HG03571 (cell line): Measurements from ENCODE around the gene ZBTB9.
"Not testable (repeated sequence)": the region's sequence is repeated elsewhere in the genome, so short reads cannot be mapped to it uniquely, and the experiment has no call there.

Experiments
- ATAC-seq: cut with Tn5 transposase; IDR thresholded peaks from one replicate; pipeline ENCODE4 v1.9.1; 2021; ENCODE audit not compliant: unreplicated experiment

The ZBTB9 gene

DNA sequence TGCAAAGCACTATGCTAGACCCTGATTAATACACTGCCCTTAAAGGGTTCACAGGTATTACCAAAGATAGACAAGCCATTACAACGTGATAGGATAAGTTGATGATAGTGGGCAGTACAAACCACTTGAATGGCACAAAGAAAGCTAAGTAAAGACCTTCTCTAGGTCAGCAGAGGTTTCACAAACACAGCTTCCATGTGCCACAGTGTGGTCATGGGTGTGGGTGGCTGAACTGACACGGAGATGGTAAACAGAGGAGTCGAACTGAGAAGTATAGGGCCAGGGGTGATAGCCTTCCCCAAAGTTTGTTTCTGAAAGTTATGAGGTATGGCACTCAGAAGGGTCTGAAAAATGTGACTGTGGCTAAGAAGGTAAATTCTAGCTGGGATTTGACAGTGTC is 4.3 kb downstream of the ZBTB9 start:
- ATAC-seq: no peak

DNA sequence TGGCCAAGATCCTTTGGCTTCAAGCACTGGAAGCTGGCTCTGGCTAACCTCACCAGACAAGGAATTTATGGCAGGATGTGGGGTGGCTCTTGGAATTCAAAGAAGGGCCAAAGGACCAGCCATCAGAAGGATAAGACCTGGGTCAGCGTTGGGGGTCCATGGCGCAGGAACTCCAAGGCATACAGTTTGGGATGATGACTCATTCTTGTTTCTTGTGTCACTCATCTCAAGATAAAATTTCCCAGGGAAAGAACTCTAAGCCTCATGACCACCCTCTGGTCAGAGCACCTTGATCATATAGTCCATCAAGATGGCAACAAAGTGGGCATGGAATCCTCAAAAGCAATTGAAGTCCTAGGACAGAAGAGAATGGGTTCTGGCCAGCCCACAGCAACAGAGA is 4.8 kb downstream of the ZBTB9 start:
- ATAC-seq: no peak

DNA sequence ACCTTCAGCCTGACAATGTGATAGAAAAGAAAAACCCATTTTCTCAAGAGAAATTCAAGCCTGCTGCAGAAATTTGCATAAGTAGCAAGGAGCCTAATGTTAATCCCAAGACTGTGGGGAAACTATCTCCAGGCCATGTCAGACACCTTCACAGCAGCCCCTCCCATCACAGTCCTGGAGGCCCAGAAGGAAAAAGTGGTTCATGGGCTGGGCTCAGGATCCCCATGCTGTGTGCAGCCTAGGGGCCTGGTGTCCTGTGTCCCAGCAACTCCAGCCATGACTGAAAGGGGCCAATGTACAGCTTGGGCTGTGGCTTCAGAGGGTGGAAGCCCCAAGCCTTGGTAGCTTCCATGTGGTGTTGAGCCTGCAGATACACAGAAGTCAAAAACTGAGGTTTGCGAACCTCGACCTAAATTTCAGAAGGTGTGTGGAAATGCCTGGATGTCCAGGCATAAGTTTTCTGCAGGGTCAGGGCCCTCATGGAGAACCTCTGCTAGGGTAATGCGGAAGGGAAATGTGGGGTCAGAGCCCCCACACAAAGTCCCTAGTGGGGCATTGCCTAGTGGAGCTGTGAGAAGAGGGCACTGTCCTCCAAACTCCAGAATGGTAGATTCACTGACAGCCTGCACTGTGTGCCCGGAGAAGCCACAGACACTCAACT is 11.8 kb downstream of the ZBTB9 start:
- ATAC-seq: no peak

DNA sequence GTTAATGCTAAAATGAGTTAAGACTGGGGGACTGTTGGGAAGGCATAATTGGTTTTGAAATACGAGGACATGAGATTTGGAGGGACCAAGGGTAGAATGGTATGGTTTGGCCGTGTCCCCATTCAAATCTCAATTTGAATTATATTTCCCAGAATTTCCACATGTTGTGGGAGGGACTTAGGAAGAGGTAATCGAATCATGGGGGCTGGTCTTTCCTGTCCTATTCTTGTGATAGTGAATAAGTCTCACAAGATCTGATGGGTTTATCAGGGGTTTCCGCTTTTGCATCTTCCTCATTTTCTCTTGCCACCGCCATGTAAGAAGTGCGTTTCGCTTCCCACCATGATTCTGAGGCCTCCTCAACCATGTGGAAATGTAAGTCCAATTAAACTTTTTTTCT is 12.7 kb downstream of the ZBTB9 start:
- no peak for ATAC-seq

DNA sequence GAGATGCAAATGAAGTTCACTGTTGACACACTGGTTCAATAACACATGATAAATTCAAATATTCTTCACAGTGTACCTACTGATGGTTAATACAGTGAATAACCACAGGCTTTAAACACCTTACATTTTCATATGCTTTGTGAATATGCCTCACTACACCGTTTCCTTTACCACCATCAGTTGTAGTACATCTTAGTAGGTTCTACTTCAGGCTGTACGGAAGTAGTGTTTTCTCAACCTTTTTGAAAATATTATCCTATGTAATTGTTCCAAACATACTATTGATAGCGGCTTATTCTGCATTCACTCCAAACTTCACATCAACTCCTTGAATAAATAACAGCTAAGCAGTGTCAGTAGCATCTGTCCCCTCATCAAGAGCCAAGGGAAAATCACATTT is 15.3 kb downstream of the ZBTB9 start:
- no peak for ATAC-seq

DNA sequence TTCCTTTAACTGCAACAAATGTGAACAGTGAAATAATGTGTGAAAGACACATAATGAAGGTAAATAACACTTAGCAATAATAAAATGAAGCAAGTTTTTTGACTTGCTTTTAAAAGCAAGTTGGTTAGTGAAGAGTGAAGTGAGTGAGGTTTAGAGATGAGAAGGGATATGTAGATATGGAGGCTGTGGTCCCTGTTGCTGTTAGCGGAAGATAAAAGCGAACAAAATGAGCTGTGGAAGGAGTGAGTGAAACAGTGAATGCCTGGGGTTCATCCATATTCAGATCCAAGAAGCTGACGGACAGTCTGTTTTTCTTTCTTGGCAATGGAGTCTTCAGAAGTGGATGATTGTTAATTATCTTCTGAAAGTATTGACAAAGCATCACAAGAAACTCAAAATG is 23.5 kb downstream of the ZBTB9 start:
- ATAC-seq: no peak

DNA sequence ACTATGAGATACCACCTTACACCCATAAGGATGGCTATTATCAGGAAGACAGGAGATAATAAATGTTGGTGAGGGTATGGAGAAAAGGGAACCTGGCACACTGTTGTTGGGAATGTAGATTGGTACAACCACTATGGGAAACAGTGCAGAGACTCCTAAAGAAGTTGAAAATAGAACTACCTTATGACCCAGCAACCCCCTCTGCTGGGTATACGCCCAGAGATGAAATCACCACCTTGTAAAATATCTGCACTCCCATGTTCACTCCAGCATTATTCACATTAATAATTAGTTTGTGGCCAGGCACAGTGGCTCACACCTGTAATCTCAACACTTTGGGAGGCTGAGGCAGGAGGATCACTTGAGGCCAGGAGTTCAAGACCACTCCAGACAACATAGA is 26.8 kb downstream of the ZBTB9 start:
- no peak for ATAC-seq

DNA sequence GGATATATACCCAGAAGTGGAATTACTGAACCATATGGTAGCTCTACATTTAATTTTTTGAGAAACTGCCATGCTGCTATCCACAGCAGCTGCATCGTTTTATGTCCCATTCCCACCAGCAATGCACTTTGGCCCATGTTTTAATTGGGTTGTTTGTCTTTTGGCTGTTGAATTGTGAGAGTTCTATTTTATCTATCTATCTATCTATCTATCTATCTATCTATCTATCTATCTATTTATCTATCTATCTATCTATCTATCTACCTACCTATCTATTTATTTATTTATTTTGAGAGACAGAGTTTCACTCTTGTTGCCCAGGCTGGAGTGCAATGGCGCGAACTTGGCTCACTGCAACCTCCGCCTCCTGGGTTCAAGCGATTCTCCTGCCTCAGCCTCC is 28.2 kb downstream of the ZBTB9 start:
- ATAC-seq: not testable (repeated sequence)

DNA sequence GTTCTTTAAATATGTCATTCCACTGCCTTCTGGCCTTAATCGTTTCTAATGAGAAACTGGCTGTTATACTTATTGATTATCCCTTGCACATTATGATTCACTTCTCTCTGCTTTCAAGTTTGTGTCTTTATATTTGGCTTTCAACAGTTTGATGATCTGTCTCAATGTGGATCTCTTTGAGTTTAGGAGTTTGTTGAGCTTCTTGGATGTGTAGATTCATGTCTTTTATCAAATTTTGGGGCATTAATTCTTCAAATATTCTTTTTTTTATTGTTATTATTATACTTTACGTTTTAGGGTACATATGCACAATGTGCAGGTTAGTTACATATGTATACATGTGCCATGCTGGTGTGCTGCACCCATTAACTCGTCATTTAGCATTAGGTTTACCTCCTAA is 29.3 kb downstream of the ZBTB9 start:
- ATAC-seq: no peak

DNA sequence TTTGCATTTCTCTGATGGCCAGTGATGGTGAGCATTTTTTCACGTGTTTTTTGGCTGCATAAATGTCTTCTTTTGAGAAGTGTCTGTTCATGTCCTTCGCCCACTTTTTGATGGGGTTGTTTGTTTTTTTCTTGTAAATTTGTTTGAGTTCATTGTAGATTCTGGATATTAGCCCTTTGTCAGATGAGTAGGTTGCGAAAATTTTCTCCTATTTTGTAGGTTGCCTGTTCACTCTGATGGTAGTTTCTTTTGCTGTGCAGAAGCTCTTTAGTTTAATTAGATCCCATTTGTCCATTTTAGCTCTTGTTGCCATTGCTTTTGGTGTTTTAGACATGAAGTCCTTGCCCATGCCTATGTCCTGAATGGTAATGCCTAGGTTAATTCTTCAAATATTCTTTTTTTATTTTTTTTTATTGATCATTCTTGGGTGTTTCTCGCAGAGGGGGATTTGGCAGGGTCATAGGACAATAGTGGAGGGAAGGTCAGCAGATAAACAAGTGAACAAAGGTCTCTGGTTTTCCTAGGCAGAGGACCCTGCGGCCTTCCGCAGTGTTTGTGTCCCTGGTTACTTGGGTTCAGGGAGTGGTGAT is 30.4 kb downstream of the ZBTB9 start:
- ATAC-seq: not testable (repeated sequence)

DNA sequence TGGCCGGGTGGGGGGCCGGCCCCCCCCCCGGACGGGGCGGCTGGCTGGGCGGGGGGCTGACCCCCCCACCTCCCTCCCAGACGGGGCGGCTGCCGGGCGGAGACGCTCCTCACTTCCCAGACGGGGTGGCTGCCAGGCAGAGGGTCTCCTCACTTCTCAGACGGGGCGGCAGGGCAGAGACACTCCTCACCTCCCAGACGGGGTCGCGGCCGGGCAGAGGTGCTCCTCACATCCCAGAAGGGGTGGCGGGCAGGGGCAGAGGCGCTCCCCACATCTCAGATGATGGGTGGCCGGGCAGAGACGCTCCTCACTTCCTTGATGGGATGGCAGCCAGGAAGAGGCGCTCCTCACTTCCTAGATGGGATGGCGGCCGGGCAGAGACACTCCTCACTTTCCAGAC is 31.3 kb downstream of the ZBTB9 start:
- not testable (repeated sequence) for ATAC-seq

DNA sequence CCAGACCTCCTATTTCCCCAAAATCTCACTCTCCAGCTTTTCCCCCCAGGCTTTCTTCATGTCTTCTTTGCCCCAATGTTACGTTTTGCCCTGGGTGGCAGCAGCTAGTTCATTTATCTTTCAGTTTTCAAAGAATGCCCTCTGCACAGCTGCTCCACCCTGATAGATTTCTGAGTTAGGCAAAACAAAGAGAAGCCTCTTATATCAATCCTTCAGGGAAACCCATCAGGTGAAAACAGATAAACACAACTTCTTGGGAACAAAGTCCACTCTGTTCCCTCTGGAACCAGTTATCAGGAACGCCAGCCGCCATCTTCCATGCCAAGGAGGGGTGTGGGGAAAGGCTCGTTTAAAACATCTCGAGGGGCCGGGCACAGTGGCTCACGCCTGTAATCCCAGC is 34.0 kb downstream of the ZBTB9 start:
- no peak for ATAC-seq

DNA sequence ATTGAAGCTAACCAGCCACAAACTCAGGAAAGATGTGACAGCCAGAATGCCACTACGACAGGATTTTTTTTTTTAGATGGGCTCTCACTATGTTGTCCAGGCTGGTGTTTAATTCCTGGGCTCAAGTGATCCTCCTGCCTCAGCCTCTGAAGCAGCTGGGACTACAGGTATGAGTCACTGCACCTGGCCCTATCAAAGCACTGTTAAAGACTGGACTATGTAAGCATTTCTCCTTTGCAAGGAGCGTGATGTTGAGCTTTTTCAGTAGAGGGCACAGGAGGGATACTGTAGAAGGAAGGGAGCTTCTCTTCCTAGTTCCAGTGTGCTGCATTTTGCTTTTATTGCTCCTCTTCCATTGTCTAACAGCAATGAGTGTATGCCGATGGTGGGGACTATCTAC is 35.8 kb downstream of the ZBTB9 start:
- ATAC-seq: no peak

DNA sequence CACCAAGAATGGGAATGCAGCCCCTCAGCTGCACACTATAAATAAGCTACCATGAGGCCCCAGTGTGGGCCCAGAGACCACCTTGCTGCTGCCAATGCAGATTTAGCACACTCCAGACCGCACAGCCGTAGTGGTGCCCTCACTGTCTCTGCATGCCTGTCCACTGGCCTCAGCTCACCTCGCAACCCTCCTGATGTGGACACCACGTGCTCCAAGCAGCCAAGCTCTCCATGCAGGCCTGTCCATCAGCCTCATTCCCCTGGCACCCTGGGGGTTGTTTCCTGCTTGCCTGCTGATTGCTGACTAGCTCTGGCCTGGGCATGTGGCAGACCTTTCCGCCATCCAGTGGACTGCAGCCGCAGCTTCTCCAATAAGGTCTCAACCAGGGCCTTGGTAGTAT is 36.2 kb downstream of the ZBTB9 start:
- ATAC-seq: no peak

DNA sequence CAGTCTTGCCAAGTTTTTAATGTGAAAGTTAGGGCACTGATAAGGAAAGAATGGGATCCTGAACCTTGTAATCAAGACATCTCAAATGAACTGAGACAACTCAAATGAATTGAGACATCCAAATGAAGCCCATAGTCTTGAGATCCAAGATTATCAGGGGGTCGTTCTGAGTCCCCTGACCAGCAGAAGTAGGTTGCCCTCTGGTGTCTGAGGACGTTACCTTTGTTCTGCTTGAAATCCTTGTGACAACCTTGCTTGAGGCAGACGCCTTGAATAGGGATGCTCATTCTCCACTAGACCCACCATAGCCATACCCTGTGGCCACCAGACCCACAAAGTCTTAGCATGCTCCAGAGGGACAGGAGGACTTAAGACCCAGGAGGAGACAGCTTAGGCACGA is 37.7 kb downstream of the ZBTB9 start:
- ATAC-seq: no peak

DNA sequence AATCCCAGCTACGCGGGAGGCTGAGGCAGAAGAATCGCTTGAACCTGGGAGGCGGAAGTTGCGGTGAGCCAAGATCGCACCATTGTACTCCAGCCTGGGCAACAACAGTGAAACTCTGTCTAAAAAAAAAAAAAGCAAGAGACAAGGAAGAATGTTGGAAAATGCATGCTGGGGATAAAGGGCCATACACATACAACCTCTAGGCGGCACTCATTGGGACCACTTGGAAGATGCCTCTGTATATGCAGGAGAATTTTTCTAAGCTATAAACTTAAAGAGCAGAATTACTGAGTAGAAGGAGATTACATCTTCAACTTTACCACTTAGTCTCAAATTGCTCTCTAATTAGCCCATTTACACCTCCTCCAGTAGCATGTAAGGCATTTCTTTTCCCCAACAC is 42.8 kb downstream of the ZBTB9 start:
- ATAC-seq: no peak

DNA sequence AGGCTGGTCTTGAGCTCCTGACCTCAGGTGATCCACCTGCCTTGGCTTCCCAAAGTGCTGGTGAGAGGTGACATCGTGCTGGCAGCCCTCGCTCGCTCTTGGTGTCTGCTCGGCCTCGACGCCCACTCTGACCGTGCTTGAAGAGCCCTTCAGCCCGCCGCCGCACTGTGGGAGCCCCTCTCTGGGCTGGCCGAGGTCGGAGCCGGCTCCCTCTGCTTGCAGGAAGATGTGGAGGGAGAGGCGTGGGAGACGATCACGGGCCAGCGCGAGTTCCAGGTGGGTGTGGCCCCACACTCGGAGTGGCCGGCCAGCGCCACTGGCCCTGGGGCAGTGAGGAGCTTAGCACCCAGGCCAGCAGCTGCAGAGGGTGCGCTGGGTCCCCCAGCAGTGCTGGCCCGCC is 48.1 kb downstream of the ZBTB9 start:
- ATAC-seq: no peak

DNA sequence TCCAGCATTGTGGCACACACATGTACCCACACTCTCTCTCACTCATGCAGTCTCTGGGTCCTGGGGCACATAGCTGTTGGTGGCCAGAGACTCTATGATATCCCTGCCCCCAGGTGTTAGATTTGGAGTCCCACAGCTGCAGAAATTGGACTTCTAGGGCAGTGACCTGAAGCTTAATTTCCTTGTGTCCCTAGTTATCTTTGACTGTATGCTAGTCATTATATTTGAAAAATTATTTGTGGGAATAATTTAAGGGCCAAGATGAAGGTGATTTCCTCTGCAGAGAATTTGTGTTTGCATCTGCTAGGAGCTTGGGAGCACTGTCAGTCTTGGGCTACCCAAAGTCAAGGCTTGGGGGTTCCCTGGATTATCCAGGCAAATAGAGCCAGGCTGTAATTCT is 50.1 kb downstream of the ZBTB9 start:
- ATAC-seq: no peak

DNA sequence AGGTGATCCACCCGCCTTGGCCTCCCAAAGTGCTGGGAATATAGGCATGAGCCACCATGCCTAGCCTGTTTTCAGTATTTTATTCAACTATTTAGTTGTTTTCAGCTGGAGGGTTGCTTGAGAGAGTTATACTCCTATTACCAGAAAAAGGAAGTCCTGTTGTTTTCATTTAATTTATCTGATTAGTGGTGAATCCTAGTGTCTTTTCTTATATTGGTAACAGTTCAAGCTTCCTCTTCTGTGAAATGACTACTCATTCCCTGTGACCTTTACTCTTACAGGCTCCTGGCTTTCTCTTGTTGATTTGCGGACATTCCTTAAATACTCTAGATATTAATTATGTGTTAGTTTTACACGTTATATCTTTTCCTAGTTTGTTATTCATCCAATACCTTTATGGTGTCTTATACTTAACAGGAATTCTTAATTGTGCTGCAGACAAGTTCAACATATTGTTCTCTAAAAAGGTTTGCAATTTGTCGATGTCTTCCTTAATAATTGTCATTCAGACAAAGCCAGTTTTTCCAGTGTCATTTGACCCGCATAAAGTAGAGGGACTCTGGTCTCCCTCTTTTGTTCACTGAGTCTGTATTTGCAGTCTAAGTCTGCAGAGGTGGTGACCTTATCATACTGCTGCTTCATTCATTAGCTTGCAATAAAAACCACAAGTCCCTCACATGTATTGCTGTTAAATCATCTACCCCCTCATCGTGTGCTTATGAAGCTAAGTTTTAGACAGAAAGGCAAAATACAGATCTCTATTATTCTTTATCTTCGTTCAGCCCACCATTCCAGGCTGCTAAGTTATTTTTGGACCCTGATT is 51.4 kb downstream of the ZBTB9 start:
- ATAC-seq: no peak
